Kidney (tissue), 14 donors: ENCODE results near the gene ITPK1. TPM values are rescaled to one million over a fixed set of nuclear protein-coding genes. Genes with fewer than 3 reads are reported as not detected.
A peak's percentile ranks its signal among the peaks of the same experiment; 100 is the strongest.

Experiments used
- DNase-seq, 5 donors: peaks; one replicate each; pipeline ENCODE4 v3.0.0-alpha.2; 2013 to 2020
- FAIRE-seq: peaks from 2 replicates; lab custom pipeline; 2012; peaks lifted over from hg19 to GRCh38; lab: Jason Lieb, UNC
- H3K27ac ChIP-seq, 2 donors: one replicate each; pipeline ENCODE4 v1.7.0; 2013; ENCODE audit warnings: low read depth in 2 of 2, low read length in 2 of 2, inconsistent platforms in 1 of 2
- H3K27me3 ChIP-seq: one replicate; pipeline ENCODE4 v1.7.1; 2013; ENCODE audit warnings: low read length, inconsistent platforms; ENCODE audit not compliant: control insufficient read depth, insufficient read depth
- H3K36me3 ChIP-seq, 3 donors: one replicate each; pipeline versions ENCODE4 v1.7.0 to v1.7.1; 2013; ENCODE audit warnings: low read length in 3 of 3, control low read depth in 1 of 3, inconsistent platforms in 1 of 3; ENCODE audit not compliant: insufficient read depth in 3 of 3, control insufficient read depth in 2 of 3
- H3K4me1 ChIP-seq, 3 donors: one replicate each; pipeline versions ENCODE4 v1.7.0 to v1.7.1; 2013; ENCODE audit warnings: low read length in 3 of 3, inconsistent platforms in 1 of 3, low read depth in 1 of 3; ENCODE audit not compliant: control insufficient read depth in 2 of 3, insufficient read depth in 2 of 3
- H3K4me3 ChIP-seq, 3 donors: one replicate each; pipeline versions ENCODE4 v1.7.0 to v1.8.1; 2013; ENCODE audit warnings: low read length in 3 of 3, control low read depth in 1 of 3, inconsistent platforms in 1 of 3
- H3K9ac ChIP-seq, 3 donors: one replicate each; pipeline versions ENCODE4 v1.7.0 to v1.7.1; 2013; ENCODE audit warnings: low read length in 3 of 3, control low read depth in 1 of 3, inconsistent platforms in 1 of 3
- H3K9me3 ChIP-seq, 3 donors: one replicate each; pipeline versions ENCODE4 v1.7.0 to v1.7.1; 2013; ENCODE audit warnings: low read length in 3 of 3, control low read depth in 1 of 3, inconsistent platforms in 1 of 3; ENCODE audit not compliant: control insufficient read depth in 2 of 3, insufficient read depth in 1 of 3
- CTCF ChIP-seq: IDR thresholded peaks from 3 replicates; pipeline ENCODE4 v1.5.1; 2012; ENCODE audit warnings: mild to moderate bottlenecking, moderate library complexity, borderline replicate concordance; ENCODE audit not compliant: insufficient read depth; ENCODE audit errors: extremely low read depth
- intact Hi-C: fragments of 100-400 bp; cut with DNase I; formaldehyde crosslinking; loops from one replicate; pipeline ENCODE4 v1.11.1; 2022
- polyA plus RNA-seq: library from polyadenylated mRNA; stranded (reverse); fragments of 350-450 nt; fragmentation: Illumina TruSeq; extraction: RNeasy Lipid Tissue Mini Kit (QIAGEN cat#74804); gene quantifications from one replicate; pipeline ENCODE4 v1.2.3, GENCODE V29; 2014; ENCODE audit warnings: low read depth, low replicate concordance; ENCODE audit not compliant: insufficient read depth
- total RNA-seq: library from RNA; stranded (reverse); fragmentation: NEBNext Ultra II Directional; extraction: Animal tissue kit (Norgen Biotek cat#: 25700); gene quantifications from one replicate; pipeline ENCODE4 v1.2.1, GENCODE V29; 2021
- donor health status: control.
- donor health status: control.
- donor health status: control.
- donor health status: control.
- donor health status: control.
- donor health status: DM: yes; HTN: yes; CAD: no.
- donor health status: Normal renal cell carcinoma (clear cell type).

ITPK1 gene
- total and polyA plus RNA-seq, 2 donors from 2014 or later, result 43.6 to 92.0 TPM

DNA sequence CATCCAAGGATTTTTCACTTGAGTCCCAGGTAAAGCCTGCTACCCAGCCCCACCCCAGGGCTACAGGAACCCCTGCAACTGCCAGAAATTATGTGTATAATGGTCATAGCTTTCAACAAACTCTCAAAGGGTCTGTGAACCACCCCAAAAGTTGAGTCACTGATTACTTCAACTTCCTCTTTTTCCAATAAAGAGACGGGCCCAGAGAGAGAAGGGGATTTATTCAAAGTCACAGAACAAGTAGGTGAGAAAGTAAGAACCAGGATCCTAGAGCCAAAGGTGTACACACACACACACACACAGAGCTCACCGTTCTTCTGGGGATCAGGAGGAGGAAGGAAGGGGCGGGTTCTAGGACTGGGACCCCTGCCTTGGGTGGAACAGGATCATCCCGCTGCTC lies 4.8 kb upstream of the ITPK1 start:
- FAIRE-seq, result no peak
- DNase-seq, result no peak
- intact Hi-C loops, result no loop called here
- H3K4me3 ChIP-seq, result no peak overlapping the region
- no peaks in the 10 kb centered on the region for H3K36me3 ChIP-seq
- no peak for TF ChIP-seq CTCF
- no peaks in the 10 kb centered on the region for H3K9me3 ChIP-seq
- no peak overlapping the region for H3K9ac ChIP-seq
- H3K4me1 ChIP-seq, result peaks cover 0 to 8% (median 0%) of the 10 kb centered on the region in 3 donors
- no peak overlapping the region for H3K27ac ChIP-seq
- no peaks in the 10 kb centered on the region for H3K27me3 ChIP-seq

DNA sequence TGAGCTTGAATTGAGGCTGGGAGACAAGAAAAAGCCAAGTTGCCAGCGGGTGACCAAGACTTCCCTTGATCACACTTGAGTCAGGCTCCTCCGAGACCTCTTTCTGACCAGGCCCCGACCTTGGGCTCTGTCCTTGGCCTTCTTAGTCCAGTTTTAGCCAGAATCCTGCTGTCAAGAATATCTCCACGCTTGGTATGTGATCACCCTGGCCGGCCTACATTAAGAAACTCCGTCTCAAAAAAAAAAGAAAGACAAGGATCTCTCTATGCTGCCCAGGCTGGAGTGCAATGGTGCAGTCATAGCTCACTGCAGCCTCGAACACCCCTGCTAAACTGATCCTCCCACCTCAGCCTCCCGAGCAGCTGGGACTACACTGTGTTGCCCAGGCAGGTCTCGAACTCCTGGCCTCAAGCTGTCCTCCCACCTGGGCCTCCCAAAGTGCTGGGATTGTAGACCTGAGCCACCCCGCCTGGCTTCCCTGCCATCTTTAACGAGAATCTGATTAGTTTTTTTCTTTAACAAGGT lies 1.0 kb upstream of the ITPK1 start:
- Histone ChIP-seq H3K27me3 (no peaks in the 10 kb centered on the region), H3K4me1 (peaks cover 0 to 22% (median 15%) of the 10 kb centered on the region in 3 donors), H3K36me3 (no peaks in the 10 kb centered on the region), H3K9me3 (no peaks in the 10 kb centered on the region), H3K4me3 (peak overlapping the region in 2 of 3 donors; percentile 66 to 71), H3K9ac (peak overlapping the region in 2 of 3 donors; percentile 72 to 89), H3K27ac (peak overlapping the region in 1 of 2 donors; percentile 92)
- FAIRE-seq, result no peak
- intact Hi-C loops, result no loop called here
- DNase-seq, result no peak
- TF ChIP-seq CTCF, result no peak

DNA sequence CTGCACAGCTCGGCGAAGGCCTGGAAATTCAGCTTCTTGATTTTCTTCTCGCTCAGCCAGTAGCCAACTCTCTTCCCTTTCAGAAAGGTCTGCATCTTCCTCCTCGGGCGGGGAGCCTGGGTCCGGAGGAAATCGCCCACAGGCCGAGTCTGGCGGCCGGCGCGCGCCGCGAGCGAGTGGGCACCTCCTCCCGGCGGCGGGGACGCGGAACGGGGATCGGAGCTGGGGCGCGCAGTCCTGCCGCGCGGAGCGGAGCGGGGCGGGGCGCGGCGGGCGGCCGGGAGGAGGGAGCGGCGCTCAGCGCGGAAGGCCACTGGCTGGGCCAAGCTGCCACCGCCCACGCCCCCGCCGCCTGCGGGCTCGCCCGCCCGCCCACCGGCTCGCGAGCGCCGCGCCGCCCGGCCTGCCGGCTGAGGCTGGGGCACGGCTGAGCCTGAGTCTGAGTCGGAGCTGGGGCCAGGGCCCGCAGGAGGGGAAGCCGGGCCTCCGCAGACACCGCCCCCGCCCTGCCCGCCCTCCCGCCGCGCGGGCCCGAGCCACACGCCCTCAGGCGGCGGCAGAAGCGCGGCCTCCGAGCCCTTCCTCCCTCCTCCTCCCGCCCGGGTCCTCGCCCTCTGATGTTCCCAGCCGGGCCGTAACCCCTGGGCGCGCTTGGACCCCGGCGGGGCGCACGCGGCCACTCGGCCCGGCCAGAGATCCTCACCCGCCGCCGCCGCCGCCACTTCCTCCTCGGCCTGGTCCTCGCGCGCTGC lies 480 bp downstream of the ITPK1 start:
- peak overlapping the region; percentile 23 to 82 (median 74) for H3K9ac ChIP-seq
- H3K27ac ChIP-seq, result peak overlapping the region; percentile 91 to 92
- peaks cover 0 to 22% (median 15%) of the 10 kb centered on the region in 3 donors for H3K4me1 ChIP-seq
- H3K9me3 ChIP-seq, result no peaks in the 10 kb centered on the region
- no peaks in the 10 kb centered on the region for H3K27me3 ChIP-seq
- H3K4me3 ChIP-seq, result peak overlapping the region; percentile 68 to 84 (median 68)
- DNase-seq (peak; percentile 90 to 95 (median 93)), FAIRE-seq (no peak)
- H3K36me3 ChIP-seq, result no peaks in the 10 kb centered on the region
- TF ChIP-seq CTCF, result no peak
- intact Hi-C loops, result no loop called here
